ENCODE data around the gene KRTAP12-2. TPM values are rescaled to one million over a fixed set of nuclear protein-coding genes. Genes with fewer than 3 reads are reported as not detected.

The KRTAP12-2 gene
- total RNA-seq, 1 donor from 2014 or later: not detected

DNA sequence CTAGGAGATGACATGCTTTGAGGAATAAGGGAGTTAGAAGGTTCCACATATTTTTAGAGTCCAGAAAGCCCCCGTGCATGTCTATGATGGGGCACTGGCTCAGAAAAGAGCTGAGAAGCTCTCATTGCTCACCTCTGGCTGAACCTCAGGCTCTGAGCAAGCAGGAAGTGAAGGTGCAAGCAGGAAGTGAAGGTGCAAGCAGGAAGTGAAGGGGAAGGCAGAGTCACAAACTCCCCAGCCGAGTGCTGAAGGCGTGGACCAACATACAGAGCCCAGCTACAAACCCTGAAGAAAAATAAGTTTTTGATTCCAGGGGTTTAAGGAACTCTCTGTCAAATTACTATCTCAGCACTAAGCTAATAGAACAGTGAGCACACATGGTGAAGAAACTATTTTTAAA is 47.8 kb downstream of the KRTAP12-2 start:
- intact Hi-C loops (cut with micrococcal nuclease): no loop called here
- H3K27ac ChIP-seq (replicated peaks): no peak overlapping the region
- TF ChIP-seq, protein P1, sequence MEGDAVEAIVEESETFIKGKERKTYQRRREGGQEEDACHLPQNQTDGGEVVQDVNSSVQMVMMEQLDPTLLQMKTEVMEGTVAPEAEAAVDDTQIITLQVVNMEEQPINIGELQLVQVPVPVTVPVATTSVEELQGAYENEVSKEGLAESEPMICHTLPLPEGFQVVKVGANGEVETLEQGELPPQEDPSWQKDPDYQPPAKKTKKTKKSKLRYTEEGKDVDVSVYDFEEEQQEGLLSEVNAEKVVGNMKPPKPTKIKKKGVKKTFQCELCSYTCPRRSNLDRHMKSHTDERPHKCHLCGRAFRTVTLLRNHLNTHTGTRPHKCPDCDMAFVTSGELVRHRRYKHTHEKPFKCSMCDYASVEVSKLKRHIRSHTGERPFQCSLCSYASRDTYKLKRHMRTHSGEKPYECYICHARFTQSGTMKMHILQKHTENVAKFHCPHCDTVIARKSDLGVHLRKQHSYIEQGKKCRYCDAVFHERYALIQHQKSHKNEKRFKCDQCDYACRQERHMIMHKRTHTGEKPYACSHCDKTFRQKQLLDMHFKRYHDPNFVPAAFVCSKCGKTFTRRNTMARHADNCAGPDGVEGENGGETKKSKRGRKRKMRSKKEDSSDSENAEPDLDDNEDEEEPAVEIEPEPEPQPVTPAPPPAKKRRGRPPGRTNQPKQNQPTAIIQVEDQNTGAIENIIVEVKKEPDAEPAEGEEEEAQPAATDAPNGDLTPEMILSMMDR (IDR thresholded peaks at IDR 0.05; ENCODE audit: borderline replicate concordance): no peak

DNA sequence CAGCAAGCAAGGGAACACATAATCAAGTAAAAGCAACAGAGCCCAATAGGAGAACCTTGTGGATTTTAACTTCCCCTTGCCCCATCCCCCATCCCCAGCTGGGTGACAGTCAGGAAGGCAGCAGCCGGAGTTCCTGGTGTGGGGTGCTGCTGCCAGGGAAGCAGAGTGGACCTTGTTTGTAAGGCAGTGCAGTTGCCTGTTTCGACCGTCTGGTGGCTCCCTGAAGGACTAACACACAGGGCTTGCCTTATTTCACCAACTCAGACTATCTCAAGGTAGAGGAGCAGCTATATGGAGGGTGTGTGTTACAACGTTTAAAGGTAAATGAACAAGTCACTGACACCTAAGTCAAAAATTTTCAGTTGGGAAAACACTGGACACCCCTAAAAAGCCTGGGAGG is 48.2 kb downstream of the KRTAP12-2 start:
- TF ChIP-seq, protein P1 (IDR thresholded peaks at IDR 0.05; ENCODE audit: borderline replicate concordance): peak; percentile 63
- H3K4me3 ChIP-seq: no peak overlapping the region
- H3K27ac ChIP-seq (replicated peaks): no peak overlapping the region
- peaks cover 23% of the 10 kb centered on the region for H3K27me3 ChIP-seq (ENCODE audit: low read depth)
- DNase-seq: peak; percentile 49
- H3K4me1 ChIP-seq: no peaks in the 10 kb centered on the region
- H3K36me3 ChIP-seq: no peaks in the 10 kb centered on the region
- H3K9me3 ChIP-seq (replicated peaks): peaks cover 14% of the 10 kb centered on the region
- intact Hi-C loops (cut with micrococcal nuclease): no loop called here

More for the DNA sequence above, 47.8 kb downstream of the KRTAP12-2 start:
- DNase-seq: no peak
- Histone ChIP-seq H3K27me3 (ENCODE audit: low read depth) (peaks cover 19% of the 10 kb centered on the region), H3K4me1 (no peaks in the 10 kb centered on the region), H3K9me3 (replicated peaks) (peaks cover 18% of the 10 kb centered on the region), H3K4me3 (no peak overlapping the region), H3K36me3 (no peaks in the 10 kb centered on the region)

- Histone ChIP-seq H3K9me3 (replicated peaks) (peaks cover 6% of the 10 kb centered on the region), H3K4me1 (no peaks in the 10 kb centered on the region), H3K4me3 (no peak overlapping the region), H3K27me3 (ENCODE audit: low read depth) (peaks cover 35% of the 10 kb centered on the region), H3K27ac (replicated peaks) (no peak overlapping the region), H3K36me3 (no peaks in the 10 kb centered on the region)
- TF ChIP-seq, protein P1 (IDR thresholded peaks at IDR 0.05; ENCODE audit: borderline replicate concordance): no peak
- DNase-seq: no peak
- intact Hi-C loops (cut with micrococcal nuclease): no loop called here
Observed at GRCh38 chr21:44617071-44617501, 49.6 kb downstream of the KRTAP12-2 start.

- Histone ChIP-seq H3K9me3 (replicated peaks) (peaks cover 10% of the 10 kb centered on the region), H3K4me1 (no peaks in the 10 kb centered on the region), H3K27me3 (ENCODE audit: low read depth) (peaks cover 35% of the 10 kb centered on the region), H3K27ac (replicated peaks) (no peak overlapping the region), H3K4me3 (no peak overlapping the region), H3K36me3 (no peaks in the 10 kb centered on the region)
- TF ChIP-seq, protein P1 (IDR thresholded peaks at IDR 0.05; ENCODE audit: borderline replicate concordance): no peak
- intact Hi-C loops (cut with micrococcal nuclease): no loop called here
- no peak for DNase-seq
Observed at GRCh38 chr21:44616591-44616926, 50.2 kb downstream of the KRTAP12-2 start.

Other genes with a start within 250 kb of the KRTAP12-2 start
- gene LRRC3, start 211.4 kb downstream of the KRTAP12-2 start, total RNA-seq: 1.8 TPM
- not detected for gene KRTAP10-1, start 126.7 kb downstream of the KRTAP12-2 start, total RNA-seq
- gene KRTAP10-2, start 115.4 kb downstream of the KRTAP12-2 start, total RNA-seq: not detected
- gene KRTAP10-3, start 108.1 kb downstream of the KRTAP12-2 start, total RNA-seq: not detected
- not detected for gene KRTAP10-4, start 93.2 kb downstream of the KRTAP12-2 start, total RNA-seq
- gene KRTAP10-5, start 86.3 kb downstream of the KRTAP12-2 start, total RNA-seq: not detected
- gene KRTAP10-6, start 74.4 kb downstream of the KRTAP12-2 start, total RNA-seq: not detected
- gene KRTAP10-7, start 66.3 kb downstream of the KRTAP12-2 start, total RNA-seq: not detected
- gene KRTAP10-8, start 54.8 kb downstream of the KRTAP12-2 start, total RNA-seq: not detected
- not detected for gene KRTAP10-9, start 39.8 kb downstream of the KRTAP12-2 start, total RNA-seq
- not detected for gene KRTAP10-10, start 29.6 kb downstream of the KRTAP12-2 start, total RNA-seq
- not detected for gene KRTAP10-11, start 20.5 kb downstream of the KRTAP12-2 start, total RNA-seq
- not detected for gene KRTAP12-4, start 12.3 kb downstream of the KRTAP12-2 start, total RNA-seq
- not detected for gene KRTAP12-3, start 9.0 kb downstream of the KRTAP12-2 start, total RNA-seq
- not detected for gene KRTAP12-1, start 15.2 kb upstream of the KRTAP12-2 start, total RNA-seq
- gene KRTAP10-12, start 30.2 kb upstream of the KRTAP12-2 start, total RNA-seq: not detected
- 3.3 TPM for gene TSPEAR, start 44.6 kb upstream of the KRTAP12-2 start, total RNA-seq
- gene UBE2G2, start 134.9 kb upstream of the KRTAP12-2 start, total RNA-seq: 78.2 TPM
- 75.5 TPM for gene SUMO3, start 151.1 kb upstream of the KRTAP12-2 start, total RNA-seq
- gene PTTG1IP, start 206.8 kb upstream of the KRTAP12-2 start, total RNA-seq: 171 TPM

All from left ventricle myocardium inferior (tissue), 1 donor.